Gastroesophageal sphincter (tissue), 3 donors: ENCODE data around the gene AFF2.

Experiments used
- EP300 ChIP-seq: sonication (generic); formaldehyde crosslinking; IDR thresholded peaks from one replicate; pipeline ENCODE4 v1.6.1; 2017; ENCODE audit warnings: antibody characterized with exemption, mild to moderate bottlenecking
- POLR2A ChIP-seq, 2 donors: fragments of 450-650 bp; IDR thresholded peaks; one replicate each; pipeline ENCODE4 v1.6.1; 2017; ENCODE audit warnings: antibody characterized with exemption in 2 of 2, mild to moderate bottlenecking in 2 of 2, moderate library complexity in 1 of 2
- POLR2AphosphoS5 ChIP-seq: sonication (generic); formaldehyde crosslinking; IDR thresholded peaks from one replicate; pipeline ENCODE4 v1.6.1; 2017; ENCODE audit warnings: antibody characterized with exemption
- TF ChIP-seq, protein P1 (sequence below), 4 experiments: fragments of 200-600 bp in 2 of 4; fragments of 450-650 bp in 2 of 4; sonication (generic) in 1 of 4; IDR thresholded peaks; one replicate each; pipeline ENCODE4 v1.5.1; 2017 to 2019; ENCODE audit warnings: antibody characterized with exemption in 4 of 4, mild to moderate bottlenecking in 2 of 4, moderate library complexity in 2 of 4

DNA sequence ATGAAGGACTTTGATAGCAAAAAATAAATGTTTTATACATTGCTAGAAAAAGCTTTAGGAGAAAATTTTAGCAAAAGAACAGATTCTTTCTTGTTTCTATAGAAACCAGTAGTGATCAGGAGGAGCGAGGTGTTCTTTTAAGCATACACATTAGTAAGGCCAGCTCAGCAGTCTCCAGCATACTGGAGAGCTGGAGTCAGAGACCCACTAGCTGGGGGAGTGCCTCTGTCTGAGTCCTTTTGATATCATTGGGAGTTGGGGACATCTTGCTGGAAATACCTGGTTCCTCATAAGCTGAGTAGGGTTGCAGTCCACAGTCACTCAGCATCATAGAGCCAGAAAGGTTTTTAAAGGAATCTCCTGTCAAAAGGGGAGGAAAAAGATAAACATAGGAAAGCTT is 67.4 kb downstream of the AFF2 start:
- TF ChIP-seq, protein P1, sequence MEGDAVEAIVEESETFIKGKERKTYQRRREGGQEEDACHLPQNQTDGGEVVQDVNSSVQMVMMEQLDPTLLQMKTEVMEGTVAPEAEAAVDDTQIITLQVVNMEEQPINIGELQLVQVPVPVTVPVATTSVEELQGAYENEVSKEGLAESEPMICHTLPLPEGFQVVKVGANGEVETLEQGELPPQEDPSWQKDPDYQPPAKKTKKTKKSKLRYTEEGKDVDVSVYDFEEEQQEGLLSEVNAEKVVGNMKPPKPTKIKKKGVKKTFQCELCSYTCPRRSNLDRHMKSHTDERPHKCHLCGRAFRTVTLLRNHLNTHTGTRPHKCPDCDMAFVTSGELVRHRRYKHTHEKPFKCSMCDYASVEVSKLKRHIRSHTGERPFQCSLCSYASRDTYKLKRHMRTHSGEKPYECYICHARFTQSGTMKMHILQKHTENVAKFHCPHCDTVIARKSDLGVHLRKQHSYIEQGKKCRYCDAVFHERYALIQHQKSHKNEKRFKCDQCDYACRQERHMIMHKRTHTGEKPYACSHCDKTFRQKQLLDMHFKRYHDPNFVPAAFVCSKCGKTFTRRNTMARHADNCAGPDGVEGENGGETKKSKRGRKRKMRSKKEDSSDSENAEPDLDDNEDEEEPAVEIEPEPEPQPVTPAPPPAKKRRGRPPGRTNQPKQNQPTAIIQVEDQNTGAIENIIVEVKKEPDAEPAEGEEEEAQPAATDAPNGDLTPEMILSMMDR (IDR thresholded peaks at IDR 0.05) = no peak
- TF ChIP-seq POLR2A (IDR thresholded peaks at IDR 0.05) = no peak
- no peak for TF ChIP-seq POLR2AphosphoS5
- no peak for TF ChIP-seq EP300
